IPS DF 6.9 (cell line): ENCODE data around the gene FNBP1.

Experiments
- DNase-seq: peaks from one replicate; pipeline ENCODE4 v3.0.0-alpha.2; 2013; ENCODE audit warnings: low read depth, low spot score
- H3K27ac ChIP-seq: one replicate; pipeline ENCODE4 v1.5.1; 2013; ENCODE audit warnings: low read length, control low read depth
- H3K27me3 ChIP-seq: 2 replicates; pipeline ENCODE4 v1.6.1; 2013; ENCODE audit warnings: mild to moderate bottlenecking, low read length; ENCODE audit not compliant: control insufficient read depth, insufficient read depth
- H3K36me3 ChIP-seq: 2 replicates; pipeline ENCODE4 v1.6.1; 2013; ENCODE audit warnings: low read length; ENCODE audit not compliant: control insufficient read depth, insufficient read depth
- H3K4me1 ChIP-seq: 2 replicates; pipeline ENCODE4 v1.6.1; 2013; ENCODE audit warnings: low read length; ENCODE audit not compliant: control insufficient read depth, insufficient read depth
- H3K4me3 ChIP-seq: 2 replicates; pipeline ENCODE4 v1.5.1; 2013; ENCODE audit warnings: mild to moderate bottlenecking, low read length
- H3K9me3 ChIP-seq: 2 replicates; pipeline ENCODE4 v1.6.1; 2013; ENCODE audit warnings: low read length, inconsistent platforms; ENCODE audit not compliant: control insufficient read depth, insufficient read depth
- WGBS: extraction: QIAGEN DNeasy Blood & Tissue Kit; methylation state at CpG from one replicate; pipeline ENCODE4 v1.1.7; 2013; ENCODE audit warnings: mixed read lengths, missing lambda C conversion rate; ENCODE audit not compliant: insufficient read length, insufficient coverage; 5-methylcytosine and 5-hydroxymethylcytosine counted together

The FNBP1 gene

GRCh38 chr9:130030651-130031127 is 12.3 kb downstream of the FNBP1 start:
- Histone ChIP-seq H3K36me3 (no peaks in the 10 kb centered on the region), H3K27ac (no peak overlapping the region), H3K4me1 (no peaks in the 10 kb centered on the region), H3K27me3 (no peaks in the 10 kb centered on the region), H3K9me3 (no peaks in the 10 kb centered on the region; the same call in 1 of the 2 replicates), H3K4me3 (no peak overlapping the region)
- no peak for DNase-seq
- no CpG with 5 or more reads among the region's 3 CpGs for WGBS

GRCh38 chr9:130029223-130029973 is 13.6 kb downstream of the FNBP1 start:
- H3K27me3 ChIP-seq, result no peaks in the 10 kb centered on the region
- no peaks in the 10 kb centered on the region for H3K36me3 ChIP-seq
- no peaks in the 10 kb centered on the region; the same call in 1 of the 2 replicates for H3K9me3 ChIP-seq
- H3K4me1 ChIP-seq, result no peaks in the 10 kb centered on the region
- H3K27ac ChIP-seq, result no peak overlapping the region
- no peak overlapping the region for H3K4me3 ChIP-seq
- no peak for DNase-seq
- no CpG with 5 or more reads among the region's 10 CpGs for WGBS

GRCh38 chr9:130028493-130029222 is 14.3 kb downstream of the FNBP1 start:
- H3K27me3 ChIP-seq, result no peaks in the 10 kb centered on the region
- WGBS, result no CpG with 5 or more reads among the region's 6 CpGs
- no peaks in the 10 kb centered on the region for H3K4me1 ChIP-seq
- no peaks in the 10 kb centered on the region for H3K36me3 ChIP-seq
- no peaks in the 10 kb centered on the region; the same call in 1 of the 2 replicates for H3K9me3 ChIP-seq
- H3K4me3 ChIP-seq, result no peak overlapping the region
- DNase-seq, result no peak
- H3K27ac ChIP-seq, result no peak overlapping the region

- no peak for DNase-seq
- Histone ChIP-seq H3K27ac (no peak overlapping the region), H3K36me3 (no peaks in the 10 kb centered on the region), H3K9me3 (no peaks in the 10 kb centered on the region), H3K4me3 (no peak overlapping the region), H3K27me3 (no peaks in the 10 kb centered on the region), H3K4me1 (no peaks in the 10 kb centered on the region)
- WGBS, result no CpG with 5 or more reads among the region's 9 CpGs
Observed at GRCh38 chr9:130027533-130028365, 15.2 kb downstream of the FNBP1 start.

- no peak for DNase-seq
- Histone ChIP-seq H3K4me1 (no peaks in the 10 kb centered on the region), H3K27me3 (no peaks in the 10 kb centered on the region), H3K4me3 (no peak overlapping the region), H3K27ac (no peak overlapping the region), H3K9me3 (no peaks in the 10 kb centered on the region), H3K36me3 (no peaks in the 10 kb centered on the region)
- WGBS, result no CpG with 5 or more reads among the region's 2 CpGs
Observed at GRCh38 chr9:130026583-130027340, 16.2 kb downstream of the FNBP1 start.

DNA sequence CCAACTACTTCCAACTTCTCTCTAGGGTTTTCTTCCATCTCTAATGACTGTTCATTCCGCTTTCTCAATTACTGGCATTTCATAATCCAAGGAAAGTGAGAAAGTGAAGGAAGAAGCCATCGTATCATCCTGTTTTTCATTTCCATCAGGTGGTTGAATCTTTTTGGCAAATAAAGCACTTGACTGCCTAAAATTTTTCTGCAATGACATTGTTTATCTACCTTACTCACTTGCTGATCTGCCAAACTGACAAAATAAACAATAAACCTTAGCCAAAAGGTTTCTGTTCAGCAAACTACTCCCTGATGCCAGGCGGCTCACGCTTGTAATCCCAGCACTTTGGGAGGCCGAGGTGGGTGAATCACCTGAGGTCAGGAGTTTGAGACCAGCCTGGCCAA is 18.4 kb downstream of the FNBP1 start:
- Histone ChIP-seq H3K9me3 (no peaks in the 10 kb centered on the region), H3K27me3 (no peaks in the 10 kb centered on the region), H3K4me3 (no peak overlapping the region), H3K4me1 (no peaks in the 10 kb centered on the region), H3K27ac (no peak overlapping the region), H3K36me3 (no peaks in the 10 kb centered on the region)
- no CpG with 5 or more reads among the region's 5 CpGs for WGBS
- DNase-seq, result no peak

DNA sequence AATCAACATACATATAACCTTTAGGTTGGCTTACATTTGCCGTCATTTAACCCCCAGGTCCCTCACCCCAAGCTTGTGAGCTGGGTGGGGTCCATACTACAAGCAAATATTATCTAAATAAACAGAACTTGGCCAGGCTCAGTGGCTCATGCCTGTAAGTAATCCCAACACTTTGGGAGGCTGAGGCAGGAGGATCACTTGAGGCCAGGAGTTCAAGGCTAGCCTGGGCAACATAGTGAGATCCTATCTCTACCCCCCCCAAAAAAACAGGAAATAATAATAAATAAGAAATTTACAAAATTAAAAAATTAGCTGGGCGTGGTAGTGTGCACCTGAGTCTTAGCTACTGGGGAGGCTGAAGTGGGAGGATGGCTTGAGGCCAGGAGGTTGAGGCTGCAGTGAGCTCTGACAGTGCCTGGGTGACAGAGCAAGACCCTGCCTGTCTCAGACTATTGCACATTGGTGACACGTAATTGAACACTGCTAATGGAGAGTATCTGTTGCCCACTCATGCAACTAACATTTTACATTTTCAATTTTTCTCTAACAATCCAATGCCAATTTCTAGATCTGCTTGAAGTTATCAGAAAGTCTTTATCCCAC is 18.9 kb downstream of the FNBP1 start:
- Histone ChIP-seq H3K27ac (no peak overlapping the region), H3K4me1 (no peaks in the 10 kb centered on the region)
- no CpG with 5 or more reads among the region's 3 CpGs for WGBS

GRCh38 chr9:130023144-130023787 is 19.7 kb downstream of the FNBP1 start:
- no peaks in the 10 kb centered on the region for H3K9me3 ChIP-seq
- DNase-seq, result no peak
- H3K27me3 ChIP-seq, result no peaks in the 10 kb centered on the region
- WGBS, result no CpG with 5 or more reads among the region's 7 CpGs
- no peaks in the 10 kb centered on the region for H3K36me3 ChIP-seq
- no peak overlapping the region for H3K27ac ChIP-seq
- no peaks in the 10 kb centered on the region for H3K4me1 ChIP-seq
- H3K4me3 ChIP-seq, result no peak overlapping the region

More for the DNA sequence above, 18.9 kb downstream of the FNBP1 start:
- Histone ChIP-seq H3K27me3 (no peaks in the 10 kb centered on the region), H3K4me3 (no peak overlapping the region), H3K36me3 (no peaks in the 10 kb centered on the region), H3K9me3 (no peaks in the 10 kb centered on the region)
- DNase-seq, result no peak

DNA sequence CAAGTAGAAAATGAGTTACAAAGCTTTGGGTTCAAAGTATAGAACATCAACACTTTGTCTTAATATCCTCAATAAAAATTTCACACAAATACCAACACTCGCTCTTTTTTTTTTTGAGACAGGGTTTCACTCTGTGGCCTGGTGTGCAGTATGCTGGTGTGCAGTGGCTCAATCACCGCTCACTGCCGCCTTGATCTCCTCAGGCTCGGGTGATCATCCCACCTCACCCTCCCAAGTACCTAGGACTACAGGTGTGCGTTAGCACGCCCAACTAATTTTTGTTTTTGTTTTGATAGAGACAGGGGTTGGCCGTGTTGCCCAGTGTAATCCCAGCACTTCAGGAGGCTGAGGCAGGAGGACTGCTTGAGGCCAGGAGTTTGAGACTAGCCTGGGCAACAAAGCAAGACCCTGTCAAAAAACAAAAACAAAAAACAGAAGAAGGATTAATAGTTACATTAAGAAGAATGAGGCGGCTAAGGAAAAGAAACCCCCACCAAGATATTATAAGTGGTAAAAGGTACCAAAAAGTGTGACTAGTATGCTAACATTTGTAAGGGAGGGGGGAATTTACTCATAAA is 20.3 kb downstream of the FNBP1 start:
- Histone ChIP-seq H3K27me3 (no peaks in the 10 kb centered on the region), H3K4me3 (no peak overlapping the region), H3K27ac (no peak overlapping the region), H3K4me1 (no peaks in the 10 kb centered on the region), H3K36me3 (no peaks in the 10 kb centered on the region), H3K9me3 (no peaks in the 10 kb centered on the region)
- DNase-seq, result no peak
- no CpG with 5 or more reads among the region's 8 CpGs for WGBS
